GM18517 (cell line): ENCODE results near the gene KIF1A.
"Not testable (repeated sequence)": the region's sequence is repeated elsewhere in the genome, so short reads cannot be mapped to it uniquely, and the experiment has no call there.

Source experiments
- ATAC-seq: cut with Tn5 transposase; IDR thresholded peaks from one replicate; pipeline ENCODE4 v1.9.1; 2021; ENCODE audit warnings: mild to moderate bottlenecking, moderate library complexity; ENCODE audit not compliant: unreplicated experiment

The KIF1A gene

DNA sequence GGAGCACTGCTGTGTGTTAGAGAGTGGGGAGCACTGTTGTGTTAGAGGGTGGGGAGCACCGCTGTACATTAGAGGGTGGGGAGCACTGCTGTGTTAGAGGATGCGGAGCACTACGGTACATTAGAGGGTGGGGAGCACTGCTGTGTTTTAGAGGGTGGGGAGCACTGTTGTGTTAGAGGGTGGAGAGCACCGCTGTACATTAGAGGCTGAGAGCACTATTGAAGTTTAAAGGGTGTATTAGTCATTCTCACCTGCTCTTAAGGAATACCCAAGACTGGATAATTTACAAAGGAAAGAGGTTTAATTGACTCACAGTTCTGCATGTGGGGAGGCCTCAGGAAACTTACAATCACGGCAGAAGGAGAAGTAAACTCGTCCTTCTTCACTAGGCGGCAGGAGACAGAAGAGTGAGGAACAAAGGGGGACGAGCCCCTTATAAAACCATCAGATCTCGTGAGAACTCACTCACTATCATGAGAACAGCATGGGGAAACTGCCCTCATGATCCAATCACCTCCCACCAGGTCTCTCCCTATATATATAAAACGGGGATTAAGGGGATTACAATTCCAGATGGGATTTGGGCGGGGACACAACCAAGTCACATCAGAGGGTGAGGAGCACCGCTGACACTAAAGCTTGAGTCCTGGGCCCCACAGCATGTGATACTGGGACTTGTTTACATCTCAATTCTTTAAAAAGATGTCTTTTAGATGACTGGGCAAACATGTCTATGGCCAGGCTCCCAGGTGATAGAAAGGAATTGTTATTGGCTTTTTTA lies 29.1 kb upstream of the KIF1A start:
- ATAC-seq: no peak

DNA sequence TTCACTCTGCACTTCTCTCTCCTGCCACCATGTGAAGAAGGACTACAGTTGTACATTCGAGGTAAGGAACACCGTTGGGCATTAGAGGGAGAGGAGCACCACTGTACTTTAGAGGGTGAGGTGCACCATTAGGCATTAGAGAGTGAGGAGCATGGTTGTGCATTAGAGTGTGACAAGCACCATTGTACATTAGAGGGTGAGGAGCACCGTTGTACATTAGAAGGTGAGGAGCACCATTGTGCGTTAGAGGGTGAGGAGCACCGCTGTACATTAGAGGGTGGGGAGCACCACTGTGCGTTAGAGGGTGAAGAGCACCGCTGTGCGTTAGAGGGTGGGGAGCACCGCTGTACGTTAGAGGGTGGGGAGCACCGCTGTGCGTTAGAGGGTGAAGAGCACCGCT lies 27.8 kb upstream of the KIF1A start:
- no peak for ATAC-seq

DNA sequence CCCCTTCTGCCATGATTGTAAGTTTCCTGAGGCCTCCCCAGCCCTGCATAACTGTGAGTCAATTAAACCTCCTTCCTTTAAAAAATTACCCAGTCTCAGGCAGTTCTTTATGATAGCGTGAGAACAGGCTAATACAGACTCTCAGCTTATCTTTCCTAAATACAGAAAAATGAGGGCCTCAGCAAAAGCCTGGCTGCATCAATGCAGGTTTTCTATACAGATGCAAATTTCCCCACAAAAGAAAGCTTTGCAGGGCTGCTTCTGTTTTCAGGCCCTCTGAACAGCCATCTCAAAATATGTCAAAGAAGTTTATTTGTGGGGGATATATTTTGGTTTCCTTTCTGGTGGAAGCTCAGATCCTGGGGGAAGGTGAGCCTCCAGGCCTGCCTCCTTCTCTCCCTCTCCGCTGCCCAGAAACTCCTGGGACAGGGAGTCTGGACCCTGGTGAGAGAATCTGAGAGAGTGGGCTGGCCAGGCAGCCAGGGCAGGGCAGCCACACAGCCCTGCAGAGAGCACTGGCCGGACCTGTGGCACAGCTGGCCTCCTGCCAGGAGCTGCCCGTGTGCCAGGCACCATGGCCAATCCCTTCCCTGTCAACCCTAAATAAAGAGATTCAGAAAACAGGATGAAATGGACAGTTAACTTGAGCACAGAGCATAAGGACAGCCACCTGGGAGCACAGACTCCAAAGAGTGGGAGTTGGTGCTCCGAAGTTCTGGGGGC lies 27.0 kb upstream of the KIF1A start:
- ATAC-seq: no peak

- not testable (repeated sequence) for ATAC-seq
These were observed 26.3 kb upstream of the KIF1A start for GRCh38 chr2:240846309-240846708.

GRCh38 chr2:240840435-240841060 lies 20.5 kb upstream of the KIF1A start:
- no peak for ATAC-seq

DNA sequence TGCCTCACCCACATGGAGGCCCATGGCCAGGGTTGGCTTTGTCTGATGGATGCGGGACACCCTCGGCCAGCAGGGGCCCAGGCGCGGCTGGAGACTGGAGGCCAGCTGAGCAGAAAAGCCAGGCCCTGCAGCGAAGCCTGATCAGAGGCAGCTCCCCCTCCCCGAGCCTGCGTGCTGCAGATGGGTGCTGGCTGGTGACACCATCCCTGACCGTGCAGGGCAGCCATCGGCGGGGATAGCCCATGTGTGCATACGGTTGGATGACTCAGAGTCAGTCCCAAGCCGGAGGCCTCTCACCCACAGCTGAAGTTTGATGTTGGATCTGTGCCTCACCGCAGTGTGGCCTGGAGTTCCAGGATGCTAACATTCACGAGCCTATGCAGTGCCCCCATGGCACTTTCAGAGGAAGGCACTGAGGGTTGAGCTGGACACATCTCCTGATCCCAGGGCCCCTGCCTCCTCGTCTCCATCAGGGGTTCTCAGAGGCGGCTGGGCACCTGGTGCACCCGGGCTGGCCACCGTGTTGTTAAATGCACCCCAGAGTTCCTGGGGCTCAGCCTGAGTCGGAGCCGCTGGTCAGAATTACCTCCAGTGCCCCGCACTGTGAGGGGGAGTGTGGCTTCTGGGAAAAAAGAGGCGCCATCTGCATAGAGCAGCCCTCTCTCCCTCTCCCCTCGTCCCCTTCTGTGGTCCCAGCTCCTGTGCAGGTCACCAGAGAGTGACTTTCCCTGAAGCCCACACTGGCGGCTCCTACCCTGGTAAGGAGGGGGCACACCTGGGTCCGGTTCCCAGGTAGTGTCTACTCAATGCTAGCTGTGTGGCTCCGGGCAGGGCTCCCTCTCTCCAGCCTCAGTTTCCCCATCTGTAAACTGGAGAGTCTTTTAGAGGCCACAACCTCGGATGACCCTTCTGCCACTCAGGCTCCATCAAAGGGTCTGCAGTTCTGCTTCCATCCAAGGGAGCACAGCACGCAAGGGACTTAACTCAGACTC lies 19.4 kb upstream of the KIF1A start:
- no peak for ATAC-seq

GRCh38 chr2:240837621-240838020 lies 17.6 kb upstream of the KIF1A start:
- no peak for ATAC-seq

DNA sequence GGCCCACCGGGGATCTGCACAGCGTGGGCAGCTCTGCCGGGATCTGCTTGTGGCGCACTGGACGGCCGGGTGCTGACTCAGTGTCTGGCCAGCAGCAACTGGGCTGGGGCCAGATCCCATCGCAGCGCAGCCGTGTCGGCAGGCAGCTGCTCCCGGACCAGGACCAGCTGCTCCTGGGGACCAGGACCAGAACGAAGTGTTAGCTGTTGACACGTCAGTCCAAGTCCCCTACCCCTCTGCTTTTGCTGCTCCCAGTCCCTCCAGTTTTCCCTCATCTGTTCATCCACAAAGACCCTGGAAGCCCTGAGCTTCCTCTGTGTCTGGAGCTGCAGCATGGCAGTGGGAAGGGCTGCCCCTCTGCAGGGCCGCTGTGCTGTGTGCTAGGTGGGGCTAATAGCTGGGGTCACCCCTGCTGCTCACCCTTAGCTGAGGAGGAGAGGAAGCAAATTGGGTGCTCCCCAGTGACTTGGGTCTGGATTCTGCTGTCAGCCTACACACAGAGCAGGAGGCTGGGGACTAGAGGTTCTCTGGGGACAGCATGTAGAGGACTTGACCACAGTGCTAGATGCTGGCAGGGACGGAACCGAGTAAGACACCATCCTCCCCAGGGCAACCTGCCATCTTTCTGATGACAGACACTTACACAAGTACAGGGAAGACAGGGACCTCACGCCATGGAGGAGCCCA lies 16.9 kb upstream of the KIF1A start:
- ATAC-seq: no peak

- ATAC-seq: no peak
These were observed 15.5 kb upstream of the KIF1A start for GRCh38 chr2:240835528-240835927.

- ATAC-seq: no peak
These were observed 14.5 kb upstream of the KIF1A start for GRCh38 chr2:240834377-240834975.

DNA sequence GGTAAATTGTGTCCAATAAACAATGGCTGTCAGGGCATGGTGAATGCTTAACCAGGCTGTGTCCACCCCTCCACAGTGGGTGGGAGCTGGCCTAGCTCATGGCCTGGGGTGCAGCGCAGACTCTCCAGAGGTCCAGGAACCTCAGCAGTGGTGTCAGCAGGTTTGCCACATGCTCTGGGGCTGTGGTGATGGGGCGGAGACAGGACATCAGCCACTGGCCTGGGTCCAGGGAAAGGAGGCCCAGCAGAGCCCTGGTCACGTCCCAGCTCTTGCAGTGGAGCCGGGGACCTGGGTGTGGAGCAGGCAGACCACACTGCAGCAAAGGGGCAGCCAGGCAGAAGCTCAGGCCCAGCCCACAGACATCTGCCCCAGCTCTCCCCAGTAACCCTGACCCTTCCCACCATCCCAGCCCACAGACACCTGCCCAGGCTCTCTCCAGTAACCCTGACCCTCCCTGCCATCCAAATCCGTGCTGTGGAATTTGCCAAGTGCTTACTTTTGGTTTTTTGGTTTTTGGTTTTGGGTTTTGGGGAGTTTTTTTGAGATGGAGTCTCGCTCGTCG lies 13.8 kb upstream of the KIF1A start:
- ATAC-seq: no peak

DNA sequence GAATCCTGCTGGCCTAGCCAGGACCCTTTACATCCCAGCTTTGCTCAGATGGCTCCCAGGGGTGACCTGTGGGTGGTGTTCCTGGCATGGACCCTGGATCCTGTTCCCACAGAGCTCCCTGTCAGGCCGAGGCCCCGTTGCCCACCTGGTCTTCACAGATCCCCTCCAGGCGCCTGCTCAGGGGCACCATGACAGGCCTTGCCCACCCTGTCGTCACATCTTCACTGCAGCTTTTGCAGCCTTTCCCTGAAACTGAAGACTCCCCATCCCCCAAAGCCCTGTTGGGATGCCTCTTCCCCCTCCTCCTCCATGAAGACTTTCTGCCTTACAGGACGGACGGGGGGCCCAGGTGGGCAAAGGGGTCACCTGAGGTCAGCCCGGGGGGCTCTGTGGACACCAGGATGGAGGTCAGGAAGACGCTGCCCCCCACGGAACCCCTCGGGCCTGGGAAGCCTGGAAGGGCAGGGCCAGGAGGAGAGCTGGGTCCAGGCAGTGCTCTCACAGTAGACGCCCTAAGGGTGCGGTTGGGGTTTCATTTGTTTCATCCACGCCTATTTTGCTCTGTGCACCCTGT lies 13.0 kb upstream of the KIF1A start:
- ATAC-seq: no peak

GRCh38 chr2:240832205-240832727 lies 12.2 kb upstream of the KIF1A start:
- ATAC-seq: peak; percentile 63

GRCh38 chr2:240831594-240832204 lies 11.7 kb upstream of the KIF1A start:
- peak; percentile 7 for ATAC-seq

- ATAC-seq: no peak
These were observed 5.5 kb upstream of the KIF1A start for GRCh38 chr2:240825476-240825875.

- no peak for ATAC-seq
These were observed 3.7 kb upstream of the KIF1A start for GRCh38 chr2:240823449-240824336.

- no peak for ATAC-seq
These were observed 2.3 kb upstream of the KIF1A start for GRCh38 chr2:240822280-240822847.
